ENCODE results near the gene PSAT1. TPM values are rescaled to one million over a fixed set of nuclear protein-coding genes. Genes with fewer than 3 reads are reported as not detected.

Gene PSAT1
- total RNA-seq, result 1 to 10 TPM; 2.5 to 6.6 (median 4.3) TPM

DNA sequence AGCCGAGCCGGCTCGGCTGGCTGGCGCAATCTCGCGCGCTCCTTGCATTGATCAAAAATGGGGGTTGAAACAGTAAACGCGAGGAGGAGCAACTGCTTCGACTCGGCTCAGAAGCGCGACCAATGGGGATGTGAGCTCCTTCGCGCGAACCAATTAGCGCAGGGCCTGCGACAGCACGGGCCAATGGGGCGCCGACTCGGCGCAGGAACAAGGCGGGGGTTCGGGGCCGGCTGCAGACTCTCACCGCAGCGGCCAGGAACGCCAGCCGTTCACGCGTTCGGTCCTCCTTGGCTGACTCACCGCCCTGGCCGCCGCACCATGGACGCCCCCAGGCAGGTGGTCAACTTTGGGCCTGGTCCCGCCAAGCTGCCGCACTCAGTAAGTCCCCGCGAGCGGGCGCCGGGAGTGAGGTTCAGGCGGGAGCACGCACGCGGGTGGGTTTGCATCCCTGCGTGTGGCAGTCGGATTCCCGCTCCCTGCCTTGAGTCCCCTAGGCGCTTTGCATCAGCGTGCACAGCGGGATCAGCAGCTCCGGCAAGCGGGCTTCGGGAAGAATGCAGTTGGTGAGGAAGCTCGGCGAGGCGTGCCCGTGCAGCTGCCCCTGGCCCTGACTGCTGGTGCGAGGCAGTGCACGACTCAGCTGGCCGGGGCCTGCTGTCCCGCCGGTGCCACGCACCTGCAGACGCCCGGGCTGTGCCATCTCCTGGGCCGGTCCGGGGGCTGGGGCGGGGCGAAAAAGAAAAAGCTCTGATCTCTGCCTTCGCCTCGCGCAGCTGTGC, at the start of gene PSAT1:
Gene PSAT1, plus strand, starts transcription at position 233 of the 779 bp plus-strand sequence. Its CDS starts 86 bp downstream, at position 319.
- Histone ChIP-seq H3K9me3 (no peaks in the 10 kb centered on the region), H3K27me3 (no peaks in the 10 kb centered on the region), H3K27ac (peak within 1 kb of the TSS in 3 of 4 donors; percentile 62 to 81 (median 81)), H3K4me3 (peak within 1 kb of the TSS; percentile 38 to 70), H3K36me3 (no peaks in the 10 kb centered on the region), H3K4me1 (peaks cover 0 to 35% (median 13%) of the 10 kb centered on the region in 3 donors)
- WGBS, 2 donors (ENCODE audit: low coverage in 1 of 2), result no CpG with 5 or more reads among the region's 76 CpGs
- TF ChIP-seq POLR2A (IDR thresholded peaks at IDR 0.05) (no peak), POLR2AphosphoS5 (IDR thresholded peaks at IDR 0.05) (no peak), EP300 (IDR thresholded peaks at IDR 0.05) (no peak)
- TF ChIP-seq, protein P1, sequence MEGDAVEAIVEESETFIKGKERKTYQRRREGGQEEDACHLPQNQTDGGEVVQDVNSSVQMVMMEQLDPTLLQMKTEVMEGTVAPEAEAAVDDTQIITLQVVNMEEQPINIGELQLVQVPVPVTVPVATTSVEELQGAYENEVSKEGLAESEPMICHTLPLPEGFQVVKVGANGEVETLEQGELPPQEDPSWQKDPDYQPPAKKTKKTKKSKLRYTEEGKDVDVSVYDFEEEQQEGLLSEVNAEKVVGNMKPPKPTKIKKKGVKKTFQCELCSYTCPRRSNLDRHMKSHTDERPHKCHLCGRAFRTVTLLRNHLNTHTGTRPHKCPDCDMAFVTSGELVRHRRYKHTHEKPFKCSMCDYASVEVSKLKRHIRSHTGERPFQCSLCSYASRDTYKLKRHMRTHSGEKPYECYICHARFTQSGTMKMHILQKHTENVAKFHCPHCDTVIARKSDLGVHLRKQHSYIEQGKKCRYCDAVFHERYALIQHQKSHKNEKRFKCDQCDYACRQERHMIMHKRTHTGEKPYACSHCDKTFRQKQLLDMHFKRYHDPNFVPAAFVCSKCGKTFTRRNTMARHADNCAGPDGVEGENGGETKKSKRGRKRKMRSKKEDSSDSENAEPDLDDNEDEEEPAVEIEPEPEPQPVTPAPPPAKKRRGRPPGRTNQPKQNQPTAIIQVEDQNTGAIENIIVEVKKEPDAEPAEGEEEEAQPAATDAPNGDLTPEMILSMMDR (IDR thresholded peaks at IDR 0.05), result peak in 2 of 4 experiments; percentile 9 to 26
- ATAC-seq, result peak; percentile 94

DNA sequence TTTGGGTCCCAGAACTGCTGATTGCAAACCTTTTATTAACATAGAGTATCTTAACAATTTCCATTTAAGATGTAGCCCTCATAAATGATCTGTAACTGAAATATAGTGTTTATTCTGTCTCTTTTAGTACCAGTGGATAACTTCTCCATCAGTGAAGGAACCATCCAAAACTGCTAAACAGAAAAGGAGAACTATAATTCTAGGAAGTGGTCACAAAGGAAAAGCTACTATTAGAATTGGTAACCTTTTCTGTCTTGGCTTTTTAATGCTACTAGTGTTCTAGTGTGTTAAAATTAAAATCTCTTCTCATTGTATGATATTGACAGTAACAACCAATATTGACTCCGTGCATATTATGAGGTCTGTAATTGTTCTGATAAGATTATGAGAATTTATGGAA, 48.3 kb upstream of the PSAT1 start:
- Histone ChIP-seq H3K27me3 (no peaks in the 10 kb centered on the region), H3K9me3 (no peaks in the 10 kb centered on the region), H3K4me1 (no peaks in the 10 kb centered on the region), H3K4me3 (no peak overlapping the region), H3K36me3 (peaks cover 0 to 72% of the 10 kb centered on the region in 2 donors), H3K27ac (no peak overlapping the region)
- ATAC-seq, result no peak
- WGBS, 2 donors (ENCODE audit: low coverage in 1 of 2), result 100% methylated on average over 1 of the region's 1 CpG
- TF ChIP-seq POLR2AphosphoS5 (IDR thresholded peaks at IDR 0.05) (no peak), EP300 (IDR thresholded peaks at IDR 0.05) (no peak), POLR2A (IDR thresholded peaks at IDR 0.05) (no peak)
- TF ChIP-seq, protein P1 (IDR thresholded peaks at IDR 0.05), result no peak

DNA sequence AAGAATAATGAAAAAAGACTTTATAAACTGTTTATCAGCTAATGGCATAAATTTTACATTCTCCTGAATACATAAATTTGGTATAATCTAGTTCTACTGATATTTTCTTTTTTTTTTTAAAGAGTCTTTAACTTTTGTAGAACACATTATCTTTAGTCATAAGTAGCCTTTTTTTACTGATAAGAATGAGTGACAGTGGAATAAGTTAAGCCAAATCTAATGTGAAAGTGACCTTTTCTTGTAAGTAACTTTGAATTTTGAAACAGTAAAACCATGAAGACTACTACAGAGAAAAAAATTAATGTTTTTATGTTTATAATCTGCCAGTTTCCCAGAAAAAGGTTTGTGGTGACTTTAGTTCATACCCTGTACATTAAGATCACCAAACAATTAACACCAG, 47.4 kb upstream of the PSAT1 start:
- Histone ChIP-seq H3K4me3 (no peak overlapping the region), H3K4me1 (no peaks in the 10 kb centered on the region), H3K36me3 (peaks cover 0 to 70% of the 10 kb centered on the region in 2 donors), H3K9me3 (no peaks in the 10 kb centered on the region), H3K27me3 (no peaks in the 10 kb centered on the region), H3K27ac (no peak overlapping the region)
- ATAC-seq, result no peak
- TF ChIP-seq EP300 (IDR thresholded peaks at IDR 0.05) (no peak), POLR2AphosphoS5 (IDR thresholded peaks at IDR 0.05) (no peak), POLR2A (IDR thresholded peaks at IDR 0.05) (no peak)
- TF ChIP-seq, protein P1 (IDR thresholded peaks at IDR 0.05), result no peak

DNA sequence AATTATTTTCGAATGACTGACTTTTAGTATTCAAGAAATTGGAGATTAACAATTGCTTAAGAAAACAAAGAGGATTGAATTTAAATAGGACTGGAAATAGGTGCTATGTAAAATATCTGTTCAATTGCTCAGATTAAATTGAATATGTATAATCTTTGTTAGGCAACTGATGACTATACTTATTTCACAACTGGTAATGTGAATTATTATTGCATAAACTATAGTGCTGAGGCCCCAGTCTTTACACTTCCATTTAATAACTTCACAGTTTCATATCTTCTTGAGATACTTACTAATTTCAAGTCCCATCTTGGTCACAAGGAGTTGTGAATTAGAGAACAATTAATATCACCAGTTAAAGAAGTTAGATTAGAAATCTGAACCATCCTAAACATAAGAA, 44.3 kb upstream of the PSAT1 start:
- Histone ChIP-seq H3K9me3 (no peaks in the 10 kb centered on the region), H3K27ac (no peak overlapping the region), H3K27me3 (no peaks in the 10 kb centered on the region), H3K36me3 (peaks cover 0 to 73% of the 10 kb centered on the region in 2 donors), H3K4me1 (no peaks in the 10 kb centered on the region), H3K4me3 (no peak overlapping the region)
- ATAC-seq, result no peak
- WGBS, 2 donors (ENCODE audit: low coverage in 1 of 2), result 88 to 100% methylated on average over 1 of the region's 1 CpG
- TF ChIP-seq POLR2A (IDR thresholded peaks at IDR 0.05) (no peak), EP300 (IDR thresholded peaks at IDR 0.05) (no peak), POLR2AphosphoS5 (IDR thresholded peaks at IDR 0.05) (no peak)
- TF ChIP-seq, protein P1 (IDR thresholded peaks at IDR 0.05), result no peak

DNA sequence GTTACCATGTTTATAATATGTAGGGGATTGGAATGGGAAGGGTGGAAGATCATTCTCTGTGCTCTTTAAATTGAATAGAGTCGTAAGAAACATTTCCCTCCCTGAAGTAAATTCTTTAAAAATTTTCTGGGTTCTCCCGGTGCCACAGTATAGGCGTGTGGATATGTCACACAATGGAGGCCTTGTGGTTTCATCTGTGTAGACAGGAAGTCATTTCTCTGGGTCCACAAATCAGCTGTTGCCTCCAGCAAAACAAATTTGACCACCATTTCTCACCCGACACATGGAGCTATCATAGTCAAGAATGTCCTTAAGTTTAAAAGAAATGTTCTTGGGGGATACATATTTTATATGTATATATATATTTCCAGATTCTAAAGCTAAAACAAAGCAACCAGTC, 43.6 kb upstream of the PSAT1 start:
- TF ChIP-seq EP300 (IDR thresholded peaks at IDR 0.05) (no peak), POLR2A (IDR thresholded peaks at IDR 0.05) (no peak), POLR2AphosphoS5 (IDR thresholded peaks at IDR 0.05) (no peak)
- TF ChIP-seq, protein P1 (IDR thresholded peaks at IDR 0.05), result no peak
- Histone ChIP-seq H3K9me3 (no peaks in the 10 kb centered on the region), H3K4me1 (no peaks in the 10 kb centered on the region)

More for the DNA sequence above, 43.6 kb upstream of the PSAT1 start:
- Histone ChIP-seq H3K27me3 (no peaks in the 10 kb centered on the region), H3K4me3 (no peak overlapping the region), H3K27ac (no peak overlapping the region), H3K36me3 (peaks cover 0 to 71% of the 10 kb centered on the region in 2 donors)
- no peak for ATAC-seq
- 62 to 74% methylated on average over 4 of the region's 4 CpGs for WGBS, 2 donors (ENCODE audit: low coverage in 1 of 2)

Data from gastroesophageal sphincter (tissue), 4 donors.